BJ (cell line): ENCODE results near the gene MORC1. TPM values are rescaled to one million over a fixed set of nuclear protein-coding genes. Genes with fewer than 3 reads are reported as not detected.
"Not testable (repeated sequence)": the region's sequence is repeated elsewhere in the genome, so short reads cannot be mapped to it uniquely, and the experiment has no call there.

Experiments used
- CTCF ChIA-PET: fragments of 350-600 bp; formaldehyde crosslinking; extraction: SDS; loops from one replicate; lab custom pipeline; 2021; ENCODE audit warnings: antibody characterized with exemption, inconsistent platforms; lab: Yijun Ruan, JAX
- POLR2A ChIA-PET: fragments of 300-600 bp; sonication (Branson Sonifier 250); formaldehyde crosslinking; extraction: SDS; loops from one replicate; lab custom pipeline; 2021; ENCODE audit warnings: antibody characterized with exemption; lab: Charles Lee
- DNase-seq: peaks from one replicate; pipeline ENCODE4 v3.0.0-alpha.2; 2011; ENCODE audit warnings: low read depth
- H3K27me3 ChIP-seq: 2 replicates; pipeline ENCODE4 v1.6.0; 2011; ENCODE audit warnings: low read length; ENCODE audit not compliant: control insufficient read depth, insufficient read depth
- H3K36me3 ChIP-seq: 2 replicates; pipeline ENCODE4 v1.5.1; 2011; ENCODE audit warnings: low read length; ENCODE audit not compliant: control insufficient read depth, insufficient read depth
- H3K4me3 ChIP-seq: 2 replicates; pipeline ENCODE4 v1.5.1; 2011; ENCODE audit warnings: low read depth, mild to moderate bottlenecking, control low read depth, low read length
- CTCF ChIP-seq: IDR thresholded peaks from 2 replicates; pipeline ENCODE4 v1.5.1; 2011; ENCODE audit warnings: low read depth, mild to moderate bottlenecking, control low read depth, inconsistent platforms, low read length, moderate library complexity; ENCODE audit not compliant: insufficient read depth
- polyA plus RNA-seq: library from polyadenylated mRNA; depleted of rRNA; stranded (reverse); fragments of >200 nt; gene quantifications from 2 replicates; pipeline ENCODE4 v1.2.3, GENCODE V29; 2011

The MORC1 gene
- polyA plus RNA-seq, 1 experiment: not detected

DNA sequence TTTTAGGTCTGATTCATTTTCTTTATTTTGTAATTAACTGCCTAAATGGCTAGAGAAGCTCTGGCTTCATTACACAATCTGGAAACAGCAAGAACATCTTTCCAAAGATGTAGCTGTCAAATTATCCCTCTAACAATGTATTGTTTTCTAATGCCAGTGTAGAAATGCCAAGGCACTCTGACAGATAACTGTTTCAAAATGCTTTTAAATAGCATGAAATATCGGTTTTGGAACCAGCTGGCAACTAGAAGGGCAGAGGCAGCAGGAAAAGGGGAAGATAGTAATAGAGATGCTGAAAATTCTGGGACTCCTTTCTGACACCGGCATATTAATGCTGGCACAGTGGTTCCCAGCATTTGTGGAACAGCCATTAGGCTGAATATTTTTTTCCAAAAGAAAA is 26.1 kb downstream of the MORC1 start:
- no peaks in the 10 kb centered on the region for H3K27me3 ChIP-seq
- H3K4me3 ChIP-seq: no peak overlapping the region
- ChIA-PET CTCF (no interaction called here), POLR2A (no interaction called here)
- no peak for DNase-seq
- no peak for TF ChIP-seq CTCF
- H3K36me3 ChIP-seq: no peaks in the 10 kb centered on the region

DNA sequence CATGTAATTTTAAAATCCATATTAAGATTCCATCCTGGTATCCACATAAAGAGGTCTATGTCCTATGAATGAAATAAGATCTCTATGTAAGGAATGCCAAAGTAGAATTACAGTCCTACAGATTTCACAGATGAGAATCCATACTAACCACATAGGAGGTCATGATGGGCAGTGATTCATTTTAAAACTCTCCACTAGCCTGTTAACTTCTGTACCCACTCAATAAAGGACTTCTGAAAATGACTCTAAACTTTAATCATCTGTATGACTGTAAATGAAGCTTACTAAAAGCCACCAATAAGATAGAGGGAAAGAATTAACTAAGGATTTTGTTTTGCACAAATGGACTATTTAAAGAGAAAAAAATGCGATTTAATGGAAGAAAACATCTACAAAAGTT is 28.7 kb downstream of the MORC1 start:
- DNase-seq: no peak
- POLR2A ChIA-PET: no interaction called here
- CTCF ChIA-PET: no interaction called here

GRCh38 chr3:109081746-109082510 is 36.0 kb downstream of the MORC1 start:
- ChIA-PET CTCF (interaction anchor here (1.0 to 1.9 kb wide), 3 partner anchors 11 to 58 kb away, joined by 3 to 8 read pairs (median 5); no protein-coding TSS in a partner anchor), POLR2A (no interaction called here)
- no peak overlapping the region for H3K4me3 ChIP-seq
- DNase-seq: no peak
- TF ChIP-seq CTCF: peak; percentile 75
- H3K27me3 ChIP-seq: no peaks in the 10 kb centered on the region
- no peaks in the 10 kb centered on the region for H3K36me3 ChIP-seq

More for the DNA sequence above, 28.7 kb downstream of the MORC1 start:
- Histone ChIP-seq H3K36me3 (no peaks in the 10 kb centered on the region), H3K4me3 (no peak overlapping the region), H3K27me3 (no peaks in the 10 kb centered on the region)
- TF ChIP-seq CTCF: no peak

GRCh38 chr3:109080090-109080489 is 37.8 kb downstream of the MORC1 start:
- H3K4me3 ChIP-seq, DNase-seq, H3K27me3 ChIP-seq, POLR2A ChIA-PET, H3K36me3 ChIP-seq: not testable (repeated sequence)
- CTCF ChIA-PET: interaction anchor here (1.0 to 1.2 kb wide), 2 partner anchors 56 kb away, joined by 4 to 5 read pairs; no protein-coding TSS in a partner anchor

DNA sequence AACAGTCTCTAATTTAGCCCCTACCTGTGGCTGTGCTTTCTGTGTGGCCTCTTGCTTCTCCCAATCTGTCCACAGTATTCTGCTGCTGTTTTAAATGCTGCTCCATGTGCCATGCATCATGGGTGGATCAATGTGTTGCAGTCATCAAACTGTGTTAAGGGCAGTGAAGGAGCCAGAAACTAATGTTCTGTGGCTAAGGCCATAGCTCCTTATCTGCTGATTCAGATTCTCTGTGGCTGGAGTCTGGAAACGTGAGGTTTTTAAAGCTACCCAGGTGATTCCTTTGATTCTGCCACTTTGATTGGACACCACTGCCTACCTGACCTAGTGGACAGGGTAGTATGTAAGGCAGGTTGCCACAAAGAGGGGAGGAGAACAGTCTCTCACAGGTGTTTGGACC is 44.8 kb downstream of the MORC1 start:
- TF ChIP-seq CTCF: no peak
- ChIA-PET CTCF (no interaction called here), POLR2A (no interaction called here)
- DNase-seq: no peak
- Histone ChIP-seq H3K36me3 (no peaks in the 10 kb centered on the region), H3K4me3 (no peak overlapping the region), H3K27me3 (no peaks in the 10 kb centered on the region)
